22Rv1 (cell line): ENCODE results near the gene RNU6-9.

Experiments
- ZFX ChIP-seq: fragments of 450-650 bp; IDR thresholded peaks from 2 replicates; pipeline ENCODE4 v1.6.1; 2017; ENCODE audit warnings: antibody characterized with exemption, borderline replicate concordance
- TF ChIP-seq, protein P1 (sequence below): fragments of 450-650 bp; IDR thresholded peaks from 2 replicates; pipeline ENCODE4 v1.5.1; 2017; ENCODE audit warnings: mild to moderate bottlenecking

DNA sequence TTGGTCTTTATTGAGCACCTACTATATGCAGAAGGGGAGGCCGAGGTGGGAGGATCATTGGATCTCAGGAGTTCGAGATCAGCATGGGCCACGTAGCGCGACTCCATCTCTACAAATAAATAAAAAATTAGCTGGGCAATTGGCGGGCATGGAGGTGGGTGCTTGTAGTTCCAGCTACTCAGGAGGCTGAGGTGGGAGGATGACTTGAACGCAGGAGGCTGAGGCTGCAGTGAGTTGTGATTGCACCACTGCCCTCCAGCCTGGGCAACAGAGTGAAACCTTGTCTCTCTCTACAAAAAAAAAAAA, 30.0 kb upstream of the RNU6-9 start:
- TF ChIP-seq, protein P1, sequence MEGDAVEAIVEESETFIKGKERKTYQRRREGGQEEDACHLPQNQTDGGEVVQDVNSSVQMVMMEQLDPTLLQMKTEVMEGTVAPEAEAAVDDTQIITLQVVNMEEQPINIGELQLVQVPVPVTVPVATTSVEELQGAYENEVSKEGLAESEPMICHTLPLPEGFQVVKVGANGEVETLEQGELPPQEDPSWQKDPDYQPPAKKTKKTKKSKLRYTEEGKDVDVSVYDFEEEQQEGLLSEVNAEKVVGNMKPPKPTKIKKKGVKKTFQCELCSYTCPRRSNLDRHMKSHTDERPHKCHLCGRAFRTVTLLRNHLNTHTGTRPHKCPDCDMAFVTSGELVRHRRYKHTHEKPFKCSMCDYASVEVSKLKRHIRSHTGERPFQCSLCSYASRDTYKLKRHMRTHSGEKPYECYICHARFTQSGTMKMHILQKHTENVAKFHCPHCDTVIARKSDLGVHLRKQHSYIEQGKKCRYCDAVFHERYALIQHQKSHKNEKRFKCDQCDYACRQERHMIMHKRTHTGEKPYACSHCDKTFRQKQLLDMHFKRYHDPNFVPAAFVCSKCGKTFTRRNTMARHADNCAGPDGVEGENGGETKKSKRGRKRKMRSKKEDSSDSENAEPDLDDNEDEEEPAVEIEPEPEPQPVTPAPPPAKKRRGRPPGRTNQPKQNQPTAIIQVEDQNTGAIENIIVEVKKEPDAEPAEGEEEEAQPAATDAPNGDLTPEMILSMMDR = no peak
- no peak for TF ChIP-seq ZFX
